ENCODE measurements around the gene TBX5.
A peak's percentile ranks its signal among the peaks of the same experiment; 100 is the strongest.

The TBX5 gene

DNA sequence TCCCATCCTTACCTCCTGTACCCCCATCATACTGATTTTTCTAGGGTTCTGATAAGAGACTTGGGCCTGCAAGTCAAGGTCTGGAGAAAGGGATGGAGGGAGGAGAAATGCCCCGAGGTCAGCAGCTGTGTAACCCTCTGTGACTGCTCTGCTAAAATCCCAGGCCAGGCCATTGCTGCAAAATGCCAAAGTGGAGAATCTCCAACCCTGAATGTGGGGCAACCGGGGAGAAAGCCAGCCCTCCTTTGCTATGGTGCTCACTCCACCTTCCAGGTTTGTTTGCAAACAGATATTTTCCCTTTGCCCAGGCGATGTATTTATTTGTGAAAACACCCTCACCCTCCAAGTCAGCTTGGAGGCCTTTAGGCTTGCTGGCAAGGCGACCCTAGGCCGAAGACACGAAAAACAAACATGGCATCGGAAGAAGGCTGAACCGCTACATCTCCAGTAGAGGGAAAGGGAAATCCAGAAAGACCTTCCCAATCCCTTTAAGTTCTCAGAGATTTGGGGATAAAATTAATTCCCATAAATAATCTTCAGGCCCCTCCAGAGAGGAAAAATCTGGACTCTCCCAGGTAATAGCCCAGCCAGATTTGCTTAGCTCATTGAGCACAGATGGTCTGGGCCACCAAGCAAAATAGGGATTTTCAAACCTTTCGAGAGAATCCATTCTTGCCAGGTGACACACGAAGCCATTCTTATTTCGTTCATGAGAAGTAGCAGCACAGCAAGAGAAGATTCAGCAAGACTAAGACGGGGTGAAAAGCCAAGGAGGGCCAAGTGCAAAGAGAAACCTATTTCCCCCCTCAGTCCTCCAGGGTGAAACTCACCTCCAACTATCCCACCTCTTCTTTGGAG is 1.3 kb upstream of the TBX5 start:
- no peaks in the 10 kb centered on the region for H3K36me3 ChIP-seq (ENCODE audit: insufficient read depth, low read length)
- H2AFZ ChIP-seq (ENCODE audit: low read depth, low read length): no peak overlapping the region
- H3K4me3 ChIP-seq (ENCODE audit: low read length): no peak overlapping the region
- peaks cover 100% of the 10 kb centered on the region for H3K27me3 ChIP-seq (ENCODE audit: insufficient read depth, low read length)
- no peaks in the 10 kb centered on the region for H3K4me1 ChIP-seq (ENCODE audit: insufficient read depth, low read length)
- H3K9me3 ChIP-seq (ENCODE audit: low read length): no peaks in the 10 kb centered on the region

DNA sequence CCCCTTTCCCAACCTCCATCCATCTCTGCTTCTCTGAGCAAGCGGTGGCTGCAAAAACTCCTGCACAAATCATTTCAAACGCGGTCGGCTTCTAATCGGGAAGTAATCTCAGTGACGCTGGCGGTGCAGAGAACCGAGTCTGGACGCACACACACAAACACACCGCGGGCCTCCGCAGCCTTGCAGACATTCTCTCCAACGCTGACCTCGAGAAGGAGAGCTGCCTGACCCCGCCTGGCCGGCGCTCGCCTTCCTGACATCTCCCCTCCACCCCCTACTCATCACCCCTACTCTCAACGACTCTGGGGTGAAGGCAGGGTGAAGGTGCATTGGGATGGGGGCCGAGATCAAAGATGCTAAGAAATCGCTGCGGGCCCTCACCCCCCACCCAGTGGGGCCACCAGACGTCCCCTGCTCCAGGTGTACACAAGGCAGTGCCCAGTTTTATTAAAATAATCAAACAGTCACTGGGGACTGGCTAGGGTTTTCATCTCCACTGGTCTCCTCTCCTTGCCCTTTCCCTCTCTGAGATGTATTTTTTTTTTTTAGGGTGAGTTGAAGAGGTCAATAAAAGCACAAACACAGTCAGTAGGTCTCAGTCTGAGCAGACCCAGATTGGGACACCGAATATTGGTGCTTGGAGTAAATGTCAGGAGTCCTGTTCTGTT is 506 bp upstream of the TBX5 start:
- Histone ChIP-seq H3K4me3 (ENCODE audit: low read length) (no peak overlapping the region), H3K27me3 (ENCODE audit: insufficient read depth, low read length) (peaks cover 100% of the 10 kb centered on the region)

DNA sequence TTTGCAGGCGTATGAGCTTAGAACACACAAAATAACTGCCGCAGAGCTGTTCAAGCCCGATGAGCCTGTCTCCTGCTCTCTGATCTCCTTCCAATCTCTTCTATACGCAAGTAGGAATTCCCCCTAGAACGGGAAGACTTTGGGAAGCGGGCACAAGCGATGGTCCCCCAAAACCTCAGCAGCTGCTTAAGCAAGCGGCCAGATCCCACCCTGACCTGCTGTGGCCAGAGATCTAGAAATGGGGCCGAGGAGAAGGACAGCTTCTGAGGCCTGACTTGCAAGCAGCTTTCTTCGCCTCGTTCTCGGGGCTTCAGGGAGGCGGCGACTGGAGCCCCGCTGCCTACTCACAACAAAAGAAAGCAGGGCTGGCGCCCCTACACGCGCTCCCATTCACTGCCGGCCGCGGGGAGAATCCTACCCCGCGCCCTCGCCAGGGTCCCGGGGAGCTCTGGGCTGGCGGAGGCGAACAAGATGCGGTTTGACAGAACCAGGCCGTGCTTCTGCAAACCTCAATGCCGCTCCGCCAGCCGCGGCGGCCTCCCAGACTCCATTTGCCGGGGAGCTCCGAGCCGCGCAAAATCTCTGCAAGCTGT is 922 bp downstream of the TBX5 start:
- H3K4me3 ChIP-seq (ENCODE audit: low read length): no peak overlapping the region
- no peaks in the 10 kb centered on the region for H3K9me3 ChIP-seq (ENCODE audit: low read length)
- peak overlapping the region; percentile 51 for H2AFZ ChIP-seq (ENCODE audit: low read depth, low read length)

More for the DNA sequence above, 506 bp upstream of the TBX5 start:
- H2AFZ ChIP-seq (ENCODE audit: low read depth, low read length): no peak overlapping the region
- no peaks in the 10 kb centered on the region for H3K4me1 ChIP-seq (ENCODE audit: insufficient read depth, low read length)
- H3K9me3 ChIP-seq (ENCODE audit: low read length): no peaks in the 10 kb centered on the region
- H3K36me3 ChIP-seq (ENCODE audit: insufficient read depth, low read length): no peaks in the 10 kb centered on the region

DNA sequence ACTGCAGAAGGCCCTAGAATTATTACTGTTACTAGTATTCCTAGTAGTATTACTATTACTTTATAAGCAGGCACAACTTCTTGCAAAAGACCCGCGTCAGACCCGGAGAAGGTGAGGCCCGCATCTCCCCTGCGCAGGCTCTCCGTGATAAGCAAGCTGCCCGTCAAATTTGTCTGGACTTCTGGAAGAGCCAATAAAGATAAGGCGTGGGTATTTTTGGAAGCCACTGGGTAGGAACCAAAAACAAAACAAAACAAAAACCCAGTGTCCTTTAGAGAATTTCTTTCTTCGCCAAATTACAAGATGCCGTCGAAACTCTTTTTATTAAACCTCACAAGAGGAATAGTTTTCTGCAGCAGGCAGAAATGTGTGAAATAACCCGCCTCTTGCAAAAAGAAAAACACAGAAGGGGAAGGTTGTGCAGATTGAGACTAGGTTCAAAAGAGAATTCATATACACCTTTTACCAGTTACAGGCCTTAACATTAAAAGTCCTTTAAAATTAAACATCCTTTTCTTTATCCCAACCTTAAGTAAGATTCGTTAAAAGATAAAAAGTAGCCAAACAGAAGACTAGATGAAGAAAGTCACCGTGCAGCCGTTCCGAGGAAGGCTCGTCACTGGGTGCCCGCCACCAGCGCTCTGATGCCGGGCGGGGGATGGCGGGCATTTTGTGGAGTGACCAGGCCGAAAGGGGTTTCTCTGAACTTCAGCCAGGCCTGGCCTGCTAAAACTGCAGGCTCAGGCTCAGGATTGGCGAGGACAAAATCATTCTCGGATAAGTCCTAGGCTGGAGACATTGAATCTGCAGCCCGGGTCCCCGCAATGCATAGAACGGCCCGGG is 1.6 kb downstream of the TBX5 start:
- H3K4me1 ChIP-seq (ENCODE audit: insufficient read depth, low read length): no peaks in the 10 kb centered on the region
- H3K36me3 ChIP-seq (ENCODE audit: insufficient read depth, low read length): no peaks in the 10 kb centered on the region
- H2AFZ ChIP-seq (ENCODE audit: low read depth, low read length): no peak overlapping the region
- no peak overlapping the region for H3K4me3 ChIP-seq (ENCODE audit: low read length)
- no peaks in the 10 kb centered on the region for H3K9me3 ChIP-seq (ENCODE audit: low read length)
- peaks cover 100% of the 10 kb centered on the region for H3K27me3 ChIP-seq (ENCODE audit: insufficient read depth, low read length)

More for the DNA sequence above, 922 bp downstream of the TBX5 start:
- peaks cover 100% of the 10 kb centered on the region for H3K27me3 ChIP-seq (ENCODE audit: insufficient read depth, low read length)
- H3K36me3 ChIP-seq (ENCODE audit: insufficient read depth, low read length): no peaks in the 10 kb centered on the region
- no peaks in the 10 kb centered on the region for H3K4me1 ChIP-seq (ENCODE audit: insufficient read depth, low read length)

DNA sequence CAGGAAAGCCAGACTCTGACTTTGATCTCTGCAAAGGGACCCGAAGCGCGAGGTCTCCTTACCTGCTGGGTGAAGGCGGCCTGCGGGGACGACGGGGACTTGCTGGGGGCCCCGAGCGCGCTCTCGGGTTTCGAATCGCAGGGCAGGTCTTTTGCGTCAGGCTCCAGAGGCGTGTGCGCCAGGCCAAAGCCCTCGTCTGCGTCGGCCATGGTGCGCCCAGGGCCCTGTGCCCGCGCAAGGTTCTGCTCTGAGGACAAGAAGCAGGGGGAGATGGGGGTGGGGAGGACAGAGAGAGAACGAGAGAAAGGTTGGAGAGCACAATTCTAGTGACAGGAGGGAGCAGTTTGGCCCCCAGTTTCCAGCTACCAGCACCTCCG is 2.3 kb downstream of the TBX5 start:
- H3K4me1 ChIP-seq (ENCODE audit: insufficient read depth, low read length): no peaks in the 10 kb centered on the region
- no peaks in the 10 kb centered on the region for H3K36me3 ChIP-seq (ENCODE audit: insufficient read depth, low read length)
- no peak overlapping the region for H2AFZ ChIP-seq (ENCODE audit: low read depth, low read length)
- no peaks in the 10 kb centered on the region for H3K9me3 ChIP-seq (ENCODE audit: low read length)
- H3K4me3 ChIP-seq (ENCODE audit: low read length): no peak overlapping the region
- H3K27me3 ChIP-seq (ENCODE audit: insufficient read depth, low read length): peaks cover 100% of the 10 kb centered on the region

GRCh38 chr12:114403011-114403689 is 2.8 kb downstream of the TBX5 start:
- Histone ChIP-seq H3K36me3 (ENCODE audit: insufficient read depth, low read length) (no peaks in the 10 kb centered on the region), H3K4me3 (ENCODE audit: low read length) (no peak overlapping the region), H2AFZ (ENCODE audit: low read depth, low read length) (no peak overlapping the region), H3K27me3 (ENCODE audit: insufficient read depth, low read length) (peaks cover 100% of the 10 kb centered on the region), H3K4me1 (ENCODE audit: insufficient read depth, low read length) (no peaks in the 10 kb centered on the region), H3K9me3 (ENCODE audit: low read length) (no peaks in the 10 kb centered on the region)

GRCh38 chr12:114402084-114402717 is 3.7 kb downstream of the TBX5 start:
- Histone ChIP-seq H3K27me3 (ENCODE audit: insufficient read depth, low read length) (peaks cover 100% of the 10 kb centered on the region), H3K9me3 (ENCODE audit: low read length) (no peaks in the 10 kb centered on the region), H3K4me1 (ENCODE audit: insufficient read depth, low read length) (no peaks in the 10 kb centered on the region), H3K36me3 (ENCODE audit: insufficient read depth, low read length) (no peaks in the 10 kb centered on the region), H3K4me3 (ENCODE audit: low read length) (no peak overlapping the region), H2AFZ (ENCODE audit: low read depth, low read length) (no peak overlapping the region)

GRCh38 chr12:114401328-114402083 is 4.4 kb downstream of the TBX5 start:
- peaks cover 100% of the 10 kb centered on the region for H3K27me3 ChIP-seq (ENCODE audit: insufficient read depth, low read length)
- no peaks in the 10 kb centered on the region for H3K9me3 ChIP-seq (ENCODE audit: low read length)
- H3K36me3 ChIP-seq (ENCODE audit: insufficient read depth, low read length): no peaks in the 10 kb centered on the region
- no peaks in the 10 kb centered on the region for H3K4me1 ChIP-seq (ENCODE audit: insufficient read depth, low read length)
- no peak overlapping the region for H3K4me3 ChIP-seq (ENCODE audit: low read length)
- no peak overlapping the region for H2AFZ ChIP-seq (ENCODE audit: low read depth, low read length)

- Histone ChIP-seq H3K4me3 (ENCODE audit: low read length) (no peak overlapping the region), H3K9me3 (ENCODE audit: low read length) (no peaks in the 10 kb centered on the region), H2AFZ (ENCODE audit: low read depth, low read length) (no peak overlapping the region), H3K36me3 (ENCODE audit: insufficient read depth, low read length) (no peaks in the 10 kb centered on the region), H3K4me1 (ENCODE audit: insufficient read depth, low read length) (no peaks in the 10 kb centered on the region), H3K27me3 (ENCODE audit: insufficient read depth, low read length) (peaks cover 100% of the 10 kb centered on the region)
These were observed 5.0 kb downstream of the TBX5 start for GRCh38 chr12:114400925-114401324.

GRCh38 chr12:114400361-114400811 is 5.6 kb downstream of the TBX5 start:
- peaks cover 100% of the 10 kb centered on the region for H3K27me3 ChIP-seq (ENCODE audit: insufficient read depth, low read length)
- H2AFZ ChIP-seq (ENCODE audit: low read depth, low read length): no peak overlapping the region
- no peaks in the 10 kb centered on the region for H3K36me3 ChIP-seq (ENCODE audit: insufficient read depth, low read length)
- no peaks in the 10 kb centered on the region for H3K4me1 ChIP-seq (ENCODE audit: insufficient read depth, low read length)
- H3K4me3 ChIP-seq (ENCODE audit: low read length): no peak overlapping the region
- no peaks in the 10 kb centered on the region for H3K9me3 ChIP-seq (ENCODE audit: low read length)

DNA sequence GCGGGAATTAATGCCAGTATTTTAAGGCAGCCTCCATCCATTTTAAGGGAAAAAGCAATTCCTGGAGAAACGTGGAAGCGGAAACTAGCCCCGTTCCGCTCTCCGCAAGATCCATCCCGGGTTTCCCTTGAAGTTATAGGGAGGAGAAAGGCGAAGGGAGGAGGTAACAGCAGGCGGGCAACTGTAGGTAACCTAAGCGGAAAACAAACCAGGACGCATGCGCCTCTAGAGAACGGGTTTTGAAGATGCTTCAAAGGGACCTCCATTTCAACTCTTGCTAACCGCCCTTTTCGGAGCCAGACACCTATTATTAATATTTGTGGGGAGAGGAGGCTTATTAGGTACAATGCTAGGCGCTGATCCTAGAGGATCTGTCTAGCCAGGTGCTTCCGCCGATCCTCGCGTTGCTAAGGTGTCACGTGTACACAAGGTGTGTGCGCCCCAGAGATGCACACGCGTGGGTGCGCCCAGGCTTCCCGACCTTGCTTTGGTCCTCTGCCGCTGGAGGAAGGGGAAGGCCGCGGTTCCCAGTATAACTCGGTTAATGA is 6.2 kb downstream of the TBX5 start:
- no peaks in the 10 kb centered on the region for H3K36me3 ChIP-seq (ENCODE audit: insufficient read depth, low read length)
- no peak overlapping the region for H2AFZ ChIP-seq (ENCODE audit: low read depth, low read length)
- no peaks in the 10 kb centered on the region for H3K9me3 ChIP-seq (ENCODE audit: low read length)
- H3K27me3 ChIP-seq (ENCODE audit: insufficient read depth, low read length): peaks cover 100% of the 10 kb centered on the region
- no peaks in the 10 kb centered on the region for H3K4me1 ChIP-seq (ENCODE audit: insufficient read depth, low read length)
- H3K4me3 ChIP-seq (ENCODE audit: low read length): no peak overlapping the region

All from neuron (in vitro differentiated cells).